AG04449 (cell line): ENCODE results near the gene GLS.
A peak's percentile ranks its signal among the peaks of the same experiment; 100 is the strongest.

Source experiments
- CTCF ChIA-PET: fragments of 350-600 bp; formaldehyde crosslinking; extraction: SDS; loops from one replicate; lab custom pipeline; 2021; ENCODE audit warnings: antibody characterized with exemption; lab: Yijun Ruan, JAX
- POLR2A ChIA-PET: fragments of 400-600, 350-600 bp; formaldehyde crosslinking; extraction: SDS; loops from one replicate; lab custom pipeline; 2020; ENCODE audit warnings: antibody characterized with exemption, inconsistent platforms; lab: Yijun Ruan, JAX
- DNase-seq: peaks from one replicate; pipeline ENCODE4 v3.0.0-alpha.2; 2010; ENCODE audit warnings: low read depth, low spot score
- H3K4me3 ChIP-seq: 2 replicates; pipeline ENCODE4 v1.5.1; 2011; ENCODE audit warnings: low read depth, mild to moderate bottlenecking, control low read depth, low read length
- CTCF ChIP-seq: IDR thresholded peaks from one replicate; pipeline ENCODE4 v1.5.1; 2011; ENCODE audit warnings: mild to moderate bottlenecking, moderate library complexity, low read length, control low read depth, inconsistent platforms; ENCODE audit not compliant: insufficient read depth; ENCODE audit errors: missing control alignments

GLS gene

GRCh38 chr2:190880378-190881083, at the start of gene GLS:
Gene GLS (plus strand): TSS chr2:190880821. CDS start chr2:190881085, 264 bp downstream.
- DNase-seq: no peak
- peak within 1 kb of the TSS; percentile 70 for H3K4me3 ChIP-seq
- TF ChIP-seq CTCF: no peak
- POLR2A ChIA-PET: interaction anchor here (0.6 to 4.1 kb wide), 15 partner anchors 8 to 89 kb away, joined by 3 to 110 read pairs (median 7); no protein-coding TSS in a partner anchor
- CTCF ChIA-PET: interaction anchor here (1.4 kb wide), 2 partner anchors 30 to 99 kb away, joined by 4 to 6 read pairs; no protein-coding TSS in a partner anchor

GRCh38 chr2:190831941-190832340, 48.7 kb upstream of the GLS start:
- ChIA-PET CTCF (interaction anchor here (0.6 to 2.4 kb wide), 2 partner anchors 10 to 18 kb away, joined by 3 to 7 read pairs; no protein-coding TSS in a partner anchor), POLR2A (no interaction called here)
- TF ChIP-seq CTCF: no peak

GRCh38 chr2:190834890-190835208, 45.8 kb upstream of the GLS start:
- H3K4me3 ChIP-seq: no peak overlapping the region
- POLR2A ChIA-PET: interaction anchor here (0.5 to 1.9 kb wide), 4 partner anchors 16 to 46 kb away, joined by 3 to 14 read pairs (median 4); partner anchors contain the start of gene GLS

More at GRCh38 chr2:190831941-190832340, 48.7 kb upstream of the GLS start:
- H3K4me3 ChIP-seq: no peak overlapping the region
- DNase-seq: no peak

GRCh38 chr2:190835303-190835930, 45.2 kb upstream of the GLS start:
- DNase-seq: peak; percentile 59
- no peak overlapping the region for H3K4me3 ChIP-seq
- CTCF ChIA-PET: interaction anchor here (0.7 to 2.1 kb wide), 3 partner anchors 14 to 23 kb away, joined by 3 to 15 read pairs (median 3); no protein-coding TSS in a partner anchor
- no peak for TF ChIP-seq CTCF
- POLR2A ChIA-PET: interaction anchor here (0.5 to 1.9 kb wide), 4 partner anchors 15 to 46 kb away, joined by 3 to 14 read pairs (median 4); partner anchors contain the start of gene GLS

More at GRCh38 chr2:190834890-190835208, 45.8 kb upstream of the GLS start:
- CTCF ChIA-PET: interaction anchor here (0.7 to 2.1 kb wide), 2 partner anchors 13 to 16 kb away, joined by 3 to 15 read pairs; no protein-coding TSS in a partner anchor
- no peak for TF ChIP-seq CTCF
- DNase-seq: no peak

- CTCF ChIA-PET: interaction anchor here (0.9 to 5.3 kb wide), 2 partner anchors 14 to 22 kb away, joined by 3 to 55 read pairs; no protein-coding TSS in a partner anchor
- no peak for TF ChIP-seq CTCF
- POLR2A ChIA-PET: interaction anchor here (2.5 kb wide), 1 partner anchor 22 kb away, joined by 11 read pairs; no protein-coding TSS in a partner anchor
These were observed 43.9 kb upstream of the GLS start for GRCh38 chr2:190836767-190837166.

More at GRCh38 chr2:190836767-190837166, 43.9 kb upstream of the GLS start:
- DNase-seq: no peak
- H3K4me3 ChIP-seq: no peak overlapping the region
